ENCODE results near the gene FAM120AOS.

Gene FAM120AOS

GRCh38 chr9:93434056-93434455, 19.3 kb downstream of the FAM120AOS start:
- no peak for DNase-seq
- no peaks in the 10 kb centered on the region for H3K4me1 ChIP-seq (ENCODE audit: control insufficient read depth, insufficient read depth, low read length, poor library complexity, severe bottlenecking)
- no peaks in the 10 kb centered on the region for H3K27me3 ChIP-seq (replicated peaks; ENCODE audit: control insufficient read depth, insufficient read depth, low read length, poor library complexity, severe bottlenecking)
- H3K4me3 ChIP-seq (ENCODE audit: insufficient read depth, low read depth, low read length, poor library complexity, severe bottlenecking) = no peak overlapping the region
- H3K36me3 ChIP-seq (ENCODE audit: control insufficient read depth, insufficient read depth, low read length) = no peaks in the 10 kb centered on the region
- no peak overlapping the region for H3K27ac ChIP-seq (ENCODE audit: insufficient read depth, low read length, poor library complexity, severe bottlenecking)
- no peaks in the 10 kb centered on the region for H3K9me3 ChIP-seq (ENCODE audit: control insufficient read depth, low read length)

GRCh38 chr9:93432964-93433363, 20.4 kb downstream of the FAM120AOS start:
- Histone ChIP-seq H3K27ac (ENCODE audit: insufficient read depth, low read length, poor library complexity, severe bottlenecking) (no peak overlapping the region), H3K36me3 (ENCODE audit: control insufficient read depth, insufficient read depth, low read length) (no peaks in the 10 kb centered on the region), H3K4me1 (ENCODE audit: control insufficient read depth, insufficient read depth, low read length, poor library complexity, severe bottlenecking) (no peaks in the 10 kb centered on the region), H3K9me3 (ENCODE audit: control insufficient read depth, low read length) (no peaks in the 10 kb centered on the region), H3K27me3 (replicated peaks; ENCODE audit: control insufficient read depth, insufficient read depth, low read length, poor library complexity, severe bottlenecking) (no peaks in the 10 kb centered on the region), H3K4me3 (ENCODE audit: insufficient read depth, low read depth, low read length, poor library complexity, severe bottlenecking) (no peak overlapping the region)
- no peak for DNase-seq

- Histone ChIP-seq H3K36me3 (ENCODE audit: control insufficient read depth, insufficient read depth, low read length) (no peaks in the 10 kb centered on the region), H3K27ac (ENCODE audit: insufficient read depth, low read length, poor library complexity, severe bottlenecking) (no peak overlapping the region), H3K9me3 (ENCODE audit: control insufficient read depth, low read length) (no peaks in the 10 kb centered on the region), H3K27me3 (replicated peaks; ENCODE audit: control insufficient read depth, insufficient read depth, low read length, poor library complexity, severe bottlenecking) (no peaks in the 10 kb centered on the region), H3K4me1 (ENCODE audit: control insufficient read depth, insufficient read depth, low read length, poor library complexity, severe bottlenecking) (no peaks in the 10 kb centered on the region), H3K4me3 (ENCODE audit: insufficient read depth, low read depth, low read length, poor library complexity, severe bottlenecking) (no peak overlapping the region)
- DNase-seq = no peak
Observed at GRCh38 chr9:93431539-93432105, 21.8 kb downstream of the FAM120AOS start.

GRCh38 chr9:93427655-93428379, 25.6 kb downstream of the FAM120AOS start:
- Histone ChIP-seq H3K27me3 (replicated peaks; ENCODE audit: control insufficient read depth, insufficient read depth, low read length, poor library complexity, severe bottlenecking) (no peaks in the 10 kb centered on the region), H3K36me3 (ENCODE audit: control insufficient read depth, insufficient read depth, low read length) (no peaks in the 10 kb centered on the region), H3K9me3 (ENCODE audit: control insufficient read depth, low read length) (no peaks in the 10 kb centered on the region), H3K4me3 (ENCODE audit: insufficient read depth, low read depth, low read length, poor library complexity, severe bottlenecking) (no peak overlapping the region), H3K4me1 (ENCODE audit: control insufficient read depth, insufficient read depth, low read length, poor library complexity, severe bottlenecking) (no peaks in the 10 kb centered on the region), H3K27ac (ENCODE audit: insufficient read depth, low read length, poor library complexity, severe bottlenecking) (no peak overlapping the region)
- no peak for DNase-seq

GRCh38 chr9:93422977-93423616, 30.3 kb downstream of the FAM120AOS start:
- Histone ChIP-seq H3K27ac (ENCODE audit: insufficient read depth, low read length, poor library complexity, severe bottlenecking) (no peak overlapping the region), H3K36me3 (ENCODE audit: control insufficient read depth, insufficient read depth, low read length) (no peaks in the 10 kb centered on the region), H3K4me3 (ENCODE audit: insufficient read depth, low read depth, low read length, poor library complexity, severe bottlenecking) (no peak overlapping the region), H3K4me1 (ENCODE audit: control insufficient read depth, insufficient read depth, low read length, poor library complexity, severe bottlenecking) (no peaks in the 10 kb centered on the region), H3K9me3 (ENCODE audit: control insufficient read depth, low read length) (peaks cover 6% of the 10 kb centered on the region), H3K27me3 (replicated peaks; ENCODE audit: control insufficient read depth, insufficient read depth, low read length, poor library complexity, severe bottlenecking) (no peaks in the 10 kb centered on the region)
- DNase-seq = no peak

GRCh38 chr9:93419023-93419422, 34.4 kb downstream of the FAM120AOS start:
- no peak overlapping the region for H3K27ac ChIP-seq (ENCODE audit: insufficient read depth, low read length, poor library complexity, severe bottlenecking)
- no peaks in the 10 kb centered on the region for H3K36me3 ChIP-seq (ENCODE audit: control insufficient read depth, insufficient read depth, low read length)
- DNase-seq = no peak
- H3K9me3 ChIP-seq (ENCODE audit: control insufficient read depth, low read length) = peaks cover 6% of the 10 kb centered on the region
- no peaks in the 10 kb centered on the region for H3K4me1 ChIP-seq (ENCODE audit: control insufficient read depth, insufficient read depth, low read length, poor library complexity, severe bottlenecking)
- H3K4me3 ChIP-seq (ENCODE audit: insufficient read depth, low read depth, low read length, poor library complexity, severe bottlenecking) = no peak overlapping the region
- no peaks in the 10 kb centered on the region for H3K27me3 ChIP-seq (replicated peaks; ENCODE audit: control insufficient read depth, insufficient read depth, low read length, poor library complexity, severe bottlenecking)

- no peaks in the 10 kb centered on the region for H3K36me3 ChIP-seq (ENCODE audit: control insufficient read depth, insufficient read depth, low read length)
- no peak overlapping the region for H3K4me3 ChIP-seq (ENCODE audit: insufficient read depth, low read depth, low read length, poor library complexity, severe bottlenecking)
- no peaks in the 10 kb centered on the region for H3K27me3 ChIP-seq (replicated peaks; ENCODE audit: control insufficient read depth, insufficient read depth, low read length, poor library complexity, severe bottlenecking)
- no peak overlapping the region for H3K27ac ChIP-seq (ENCODE audit: insufficient read depth, low read length, poor library complexity, severe bottlenecking)
- H3K4me1 ChIP-seq (ENCODE audit: control insufficient read depth, insufficient read depth, low read length, poor library complexity, severe bottlenecking) = no peaks in the 10 kb centered on the region
- H3K9me3 ChIP-seq (ENCODE audit: control insufficient read depth, low read length) = peaks cover 6% of the 10 kb centered on the region
- DNase-seq = no peak
Observed at GRCh38 chr9:93417538-93417937, 35.8 kb downstream of the FAM120AOS start.

- Histone ChIP-seq H3K27ac (ENCODE audit: insufficient read depth, low read length, poor library complexity, severe bottlenecking) (no peak overlapping the region), H3K4me3 (ENCODE audit: insufficient read depth, low read depth, low read length, poor library complexity, severe bottlenecking) (no peak overlapping the region), H3K4me1 (ENCODE audit: control insufficient read depth, insufficient read depth, low read length, poor library complexity, severe bottlenecking) (no peaks in the 10 kb centered on the region), H3K9me3 (ENCODE audit: control insufficient read depth, low read length) (peaks cover 6% of the 10 kb centered on the region), H3K27me3 (replicated peaks; ENCODE audit: control insufficient read depth, insufficient read depth, low read length, poor library complexity, severe bottlenecking) (no peaks in the 10 kb centered on the region), H3K36me3 (ENCODE audit: control insufficient read depth, insufficient read depth, low read length) (no peaks in the 10 kb centered on the region)
- no peak for DNase-seq
Observed at GRCh38 chr9:93416530-93417235, 36.7 kb downstream of the FAM120AOS start.

GRCh38 chr9:93415176-93415690, 38.1 kb downstream of the FAM120AOS start:
- H3K36me3 ChIP-seq (ENCODE audit: control insufficient read depth, insufficient read depth, low read length) = no peaks in the 10 kb centered on the region
- H3K9me3 ChIP-seq (ENCODE audit: control insufficient read depth, low read length) = peaks cover 6% of the 10 kb centered on the region
- H3K27ac ChIP-seq (ENCODE audit: insufficient read depth, low read length, poor library complexity, severe bottlenecking) = no peak overlapping the region
- no peak overlapping the region for H3K4me3 ChIP-seq (ENCODE audit: insufficient read depth, low read depth, low read length, poor library complexity, severe bottlenecking)
- H3K4me1 ChIP-seq (ENCODE audit: control insufficient read depth, insufficient read depth, low read length, poor library complexity, severe bottlenecking) = no peaks in the 10 kb centered on the region
- DNase-seq = no peak
- H3K27me3 ChIP-seq (replicated peaks; ENCODE audit: control insufficient read depth, insufficient read depth, low read length, poor library complexity, severe bottlenecking) = no peaks in the 10 kb centered on the region

All from effector memory CD4-positive, alpha-beta T cell (primary cell).